ENCODE measurements around the gene LIMS2.
A peak's percentile ranks its signal among the peaks of the same experiment; 100 is the strongest.

The LIMS2 gene

DNA sequence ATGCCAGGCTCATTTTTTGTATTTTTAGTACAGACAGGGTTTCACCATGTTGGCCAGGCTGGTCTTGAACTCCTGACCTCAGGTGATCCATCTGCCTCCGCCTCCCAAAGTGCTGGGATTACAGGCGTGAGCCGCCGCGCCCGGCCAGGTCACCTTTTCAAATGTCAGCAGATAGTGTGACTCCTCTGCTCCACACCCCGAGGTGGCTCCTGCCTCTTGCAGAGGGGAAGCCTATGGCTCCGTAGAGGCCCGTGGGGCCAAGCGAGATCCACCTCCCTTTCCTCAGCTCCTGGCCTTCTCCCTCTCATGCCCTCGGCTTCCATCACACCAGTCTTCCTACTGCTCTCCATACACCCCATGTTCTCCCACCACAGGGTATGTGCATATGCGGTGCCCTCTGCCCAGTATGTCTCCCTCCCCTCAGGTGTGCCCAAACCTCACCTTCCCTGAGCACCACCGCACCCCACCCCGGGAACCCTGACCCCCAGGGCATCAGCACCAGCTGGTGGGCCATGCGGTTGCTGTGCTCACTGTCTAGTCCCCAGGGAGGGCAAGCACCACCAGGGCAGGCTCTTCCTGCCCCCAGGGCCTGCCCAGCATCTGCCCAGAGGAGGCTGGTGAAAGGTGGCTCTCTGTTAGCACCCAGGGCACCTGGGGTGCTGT, 18.6 kb downstream of the LIMS2 start:
- DNase-seq, result no peak

DNA sequence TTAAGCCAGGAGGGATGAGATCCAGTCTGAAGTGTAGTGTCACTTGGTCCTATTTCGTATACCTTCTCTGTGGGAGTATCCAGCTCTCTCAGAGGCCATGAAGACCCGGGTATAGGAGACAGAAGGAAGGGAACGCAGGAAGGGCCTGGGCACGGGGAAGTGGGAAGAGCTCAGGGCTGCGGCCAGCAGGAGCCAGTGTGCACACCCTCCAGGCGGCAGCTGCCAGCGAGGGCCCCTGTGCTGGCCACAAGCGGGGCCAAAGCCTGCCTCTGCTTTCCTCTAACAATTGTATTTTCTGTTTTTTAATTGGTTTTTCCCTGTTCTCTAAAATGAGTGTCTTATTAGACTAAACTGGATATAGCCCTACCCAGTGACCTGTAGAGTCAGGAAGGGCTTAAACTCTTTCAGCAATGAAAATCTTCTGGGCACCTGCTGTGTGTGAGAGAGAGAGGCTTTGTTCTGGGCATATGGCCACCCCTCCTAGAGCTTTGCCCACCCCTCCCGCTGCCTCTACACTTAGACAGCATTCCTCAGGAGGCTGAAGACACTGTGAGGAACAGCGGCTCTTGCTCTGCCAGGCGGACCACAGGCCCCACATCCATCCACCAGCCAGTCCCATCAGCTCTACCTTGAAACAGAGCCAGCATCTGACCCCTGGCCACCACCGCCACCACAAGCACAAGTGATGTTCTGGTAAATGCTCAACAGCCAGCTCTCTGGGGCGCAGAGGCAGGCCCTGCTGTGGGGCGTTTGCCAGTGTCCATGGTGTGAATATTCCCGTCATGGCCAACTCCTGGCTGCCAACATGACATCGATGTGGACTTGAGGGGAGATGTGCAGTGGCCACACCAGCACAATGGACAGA, 19.9 kb downstream of the LIMS2 start:
- DNase-seq, result no peak

DNA sequence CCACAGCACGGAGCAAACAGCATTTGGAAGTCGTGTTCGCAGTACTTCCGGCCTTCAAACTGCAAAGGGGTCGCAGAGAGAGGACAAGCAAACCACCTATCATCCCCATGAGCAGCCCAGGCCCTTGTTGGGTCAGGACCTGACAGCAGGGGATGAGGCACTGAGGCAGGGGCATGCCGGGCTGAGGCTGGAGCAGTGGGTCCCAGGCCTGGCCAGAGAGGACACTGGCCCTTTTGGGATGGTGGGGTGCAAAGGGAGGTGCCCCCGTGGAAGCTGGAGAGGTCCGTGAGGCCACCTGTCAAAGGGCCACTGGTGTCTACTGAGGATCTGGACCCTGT, 20.5 kb downstream of the LIMS2 start:
- no peak for DNase-seq

DNA sequence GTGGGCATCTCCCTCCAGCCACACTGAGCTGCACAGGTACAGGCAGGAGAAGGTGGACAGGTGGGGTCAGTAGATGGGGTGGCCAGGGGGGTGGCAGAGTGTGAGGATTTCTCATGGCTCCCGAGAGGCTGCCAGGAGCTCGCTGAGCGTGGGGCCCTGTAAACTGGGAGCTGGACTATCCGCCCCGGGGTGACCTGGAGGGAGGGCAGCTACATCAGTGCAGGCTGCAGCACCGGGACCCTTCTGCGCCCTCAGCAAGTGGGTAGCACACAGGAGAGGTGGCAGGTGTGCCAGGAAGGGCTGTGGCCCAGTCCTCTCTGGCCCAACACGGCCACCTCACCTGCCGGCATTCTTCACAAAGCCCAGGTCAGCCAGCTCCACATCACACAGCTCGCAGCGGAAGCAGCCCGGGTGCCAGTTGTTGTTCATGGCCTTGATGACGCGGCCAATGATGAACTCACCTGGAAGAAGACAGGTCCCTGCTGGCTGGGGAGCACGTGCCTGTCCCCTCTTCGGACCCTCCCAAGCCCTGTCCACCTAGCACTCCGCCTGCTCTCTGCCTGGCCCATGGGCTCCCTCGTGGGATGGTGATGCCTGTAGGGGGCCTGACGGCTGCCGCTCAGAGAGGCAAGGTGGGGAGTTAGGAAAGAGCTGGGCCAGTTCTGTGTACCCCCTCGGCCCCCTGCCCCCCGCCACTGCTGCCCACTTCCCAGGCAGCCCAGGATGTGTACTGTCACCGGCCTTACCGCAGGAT, 21.1 kb downstream of the LIMS2 start:
- no peak for DNase-seq

DNA sequence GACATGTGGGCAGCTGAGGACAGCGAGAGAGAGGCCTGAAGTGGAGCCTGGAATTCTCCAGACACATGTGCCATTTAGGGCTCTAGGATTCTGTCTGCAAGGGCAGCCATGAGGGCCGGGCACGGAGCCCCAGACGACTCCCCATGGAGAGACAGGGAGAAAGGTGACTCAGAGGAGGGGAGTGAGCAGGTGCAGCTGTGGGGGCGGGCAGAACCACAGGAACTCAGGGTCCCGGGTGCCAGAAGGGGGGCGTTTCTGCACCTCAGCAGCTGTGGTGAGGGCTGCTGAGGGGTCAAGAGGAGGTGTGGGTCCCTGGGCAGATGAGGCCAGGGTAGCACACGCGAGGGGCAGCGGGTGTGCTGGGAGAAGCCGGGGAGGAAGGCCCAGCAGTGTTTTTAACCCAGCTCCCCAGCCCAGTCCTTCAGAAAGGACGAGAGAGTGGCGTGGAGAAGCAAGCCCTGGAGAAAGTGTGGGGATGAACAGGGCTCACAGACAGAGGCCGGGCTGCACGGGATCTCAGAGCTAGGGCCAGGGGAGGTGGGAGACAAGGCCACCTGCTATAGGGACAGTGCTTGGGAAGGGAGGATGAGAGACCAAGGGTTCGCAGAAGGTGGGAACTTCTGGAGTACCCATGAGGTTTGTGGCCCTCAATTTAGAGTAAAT, 21.8 kb downstream of the LIMS2 start:
- DNase-seq, result no peak

DNA sequence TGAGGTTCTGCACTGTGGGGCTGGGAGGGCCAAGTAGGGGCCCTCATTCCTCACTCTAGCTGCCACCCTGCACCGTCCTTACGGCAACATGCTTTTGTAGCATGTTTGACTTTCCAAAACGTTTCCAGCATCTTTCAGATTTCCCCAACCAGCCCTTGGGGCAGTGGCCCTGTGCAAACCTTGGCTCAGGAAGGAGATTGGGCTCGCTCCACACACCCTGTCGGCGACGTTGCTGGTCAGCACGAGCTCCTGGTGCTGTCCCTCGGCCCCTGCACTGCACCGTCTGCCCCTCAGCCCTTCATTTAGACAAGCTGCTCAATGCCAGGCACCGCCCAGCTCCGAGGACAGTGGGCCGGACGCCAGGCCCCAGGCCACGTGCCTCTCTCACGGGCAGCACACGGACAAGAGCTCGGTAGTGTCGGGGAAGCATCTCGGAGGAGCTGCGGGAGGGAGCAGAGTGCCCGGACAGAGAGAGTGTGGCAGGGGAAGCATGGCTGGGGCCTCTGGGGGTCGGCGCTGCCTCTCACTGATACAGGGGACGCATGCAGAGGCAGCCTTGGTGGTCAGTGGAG, 22.5 kb downstream of the LIMS2 start:
- no peak for DNase-seq

DNA sequence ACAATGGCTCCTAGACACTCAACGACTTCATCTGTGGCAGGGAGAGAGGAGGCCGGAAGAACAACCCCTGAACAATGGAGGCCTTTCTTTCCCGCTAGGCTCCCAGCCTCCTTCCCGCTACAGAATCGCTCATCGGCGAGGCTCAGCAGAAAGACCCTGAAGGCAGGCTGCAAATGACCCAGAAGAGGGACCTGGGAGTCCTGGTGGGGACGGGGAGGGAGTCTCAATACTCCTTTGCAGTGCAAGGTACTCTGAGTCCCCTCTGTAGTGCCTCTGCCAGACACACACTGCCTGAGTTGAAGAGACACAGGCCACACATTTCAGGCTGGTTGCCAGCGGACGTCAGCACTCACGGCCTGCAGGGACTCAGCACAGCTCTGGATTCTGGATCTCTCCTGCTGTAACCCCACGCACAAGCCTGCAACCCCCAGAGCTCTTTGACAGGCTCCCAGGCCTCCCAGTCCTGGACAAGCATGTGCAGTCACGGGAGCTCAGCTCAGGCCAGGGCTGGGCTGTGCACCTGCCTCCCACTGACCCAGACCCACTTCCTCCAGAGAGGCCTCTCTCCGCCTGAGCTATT, 23.3 kb downstream of the LIMS2 start:
- DNase-seq, result no peak

DNA sequence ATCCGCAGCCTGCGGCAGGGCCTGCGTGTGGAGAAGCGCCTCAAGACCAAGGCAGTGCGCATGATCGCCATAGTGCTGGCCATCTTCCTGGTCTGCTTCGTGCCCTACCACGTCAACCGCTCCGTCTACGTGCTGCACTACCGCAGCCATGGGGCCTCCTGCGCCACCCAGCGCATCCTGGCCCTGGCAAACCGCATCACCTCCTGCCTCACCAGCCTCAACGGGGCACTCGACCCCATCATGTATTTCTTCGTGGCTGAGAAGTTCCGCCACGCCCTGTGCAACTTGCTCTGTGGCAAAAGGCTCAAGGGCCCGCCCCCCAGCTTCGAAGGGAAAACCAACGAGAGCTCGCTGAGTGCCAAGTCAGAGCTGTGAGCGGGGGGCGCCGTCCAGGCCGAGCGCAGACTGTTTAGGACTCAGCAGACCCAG, 23.9 kb downstream of the LIMS2 start:
- DNase-seq, result no peak

DNA sequence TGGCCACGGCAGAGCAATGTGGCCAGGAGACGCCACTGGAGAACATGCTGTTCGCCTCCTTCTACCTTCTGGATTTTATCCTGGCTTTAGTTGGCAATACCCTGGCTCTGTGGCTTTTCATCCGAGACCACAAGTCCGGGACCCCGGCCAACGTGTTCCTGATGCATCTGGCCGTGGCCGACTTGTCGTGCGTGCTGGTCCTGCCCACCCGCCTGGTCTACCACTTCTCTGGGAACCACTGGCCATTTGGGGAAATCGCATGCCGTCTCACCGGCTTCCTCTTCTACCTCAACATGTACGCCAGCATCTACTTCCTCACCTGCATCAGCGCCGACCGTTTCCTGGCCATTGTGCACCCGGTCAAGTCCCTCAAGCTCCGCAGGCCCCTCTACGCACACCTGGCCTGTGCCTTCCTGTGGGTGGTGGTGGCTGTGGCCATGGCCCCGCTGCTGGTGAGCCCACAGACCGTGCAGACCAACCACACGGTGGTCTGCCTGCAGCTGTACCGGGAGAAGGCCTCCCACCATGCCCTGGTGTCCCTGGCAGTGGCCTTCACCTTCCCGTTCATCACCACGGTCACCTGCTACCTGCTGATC, 24.4 kb downstream of the LIMS2 start:
- DNase-seq, result no peak

DNA sequence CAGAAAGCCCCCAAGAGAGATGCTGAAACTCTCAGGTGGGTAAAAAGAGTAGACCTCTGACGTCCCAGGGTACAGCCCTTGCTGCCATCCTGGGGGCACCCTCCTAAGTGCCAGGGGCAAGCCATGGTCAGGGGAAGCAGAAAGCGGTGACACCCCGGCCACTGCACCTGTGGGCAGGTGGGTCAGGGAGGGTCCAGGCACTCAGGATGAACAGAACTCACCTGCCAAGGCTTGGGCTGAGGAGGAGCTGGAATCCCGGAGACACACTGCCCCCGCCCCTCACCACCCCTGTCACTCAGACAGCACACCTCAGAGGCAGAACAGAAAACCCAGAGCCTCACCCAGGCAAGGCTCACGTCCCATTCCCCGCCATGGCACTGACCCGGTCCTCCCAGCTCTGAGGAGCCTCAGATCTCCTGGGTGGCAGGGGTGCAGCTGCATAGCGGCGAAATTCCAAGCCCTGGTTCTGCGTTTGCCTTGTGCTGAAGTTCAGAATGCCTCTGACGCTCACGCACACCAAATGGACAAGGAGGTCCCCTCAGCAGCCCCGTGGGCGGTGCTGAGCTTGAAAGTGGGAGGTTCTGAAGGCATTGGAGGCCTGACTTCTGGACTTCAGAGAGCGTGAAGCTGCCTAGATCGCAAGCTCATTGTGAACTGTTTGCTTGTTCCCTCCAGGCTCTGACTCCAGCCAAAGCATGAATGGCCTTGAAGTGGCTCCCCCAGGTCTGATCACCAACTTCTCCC, 25.1 kb downstream of the LIMS2 start:
- no peak for DNase-seq

DNA sequence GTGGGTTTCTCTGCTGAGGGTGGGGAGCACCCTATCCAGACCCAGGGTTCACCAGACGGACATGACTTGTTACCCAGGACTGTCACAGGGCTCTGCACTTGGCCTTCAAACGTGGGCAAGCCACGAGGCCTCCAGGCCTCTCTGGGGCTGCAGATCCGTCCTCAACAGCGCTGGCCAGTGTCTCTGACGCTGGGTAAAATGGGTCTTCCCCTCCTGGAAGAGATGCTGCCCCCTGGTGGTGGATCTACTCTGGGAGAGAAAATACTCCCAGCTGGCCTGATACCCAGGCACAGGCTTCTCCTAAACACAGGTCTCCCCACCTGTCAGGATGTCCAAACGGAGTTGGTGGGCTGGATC, 25.7 kb downstream of the LIMS2 start:
- DNase-seq, result peak; percentile 81

DNA sequence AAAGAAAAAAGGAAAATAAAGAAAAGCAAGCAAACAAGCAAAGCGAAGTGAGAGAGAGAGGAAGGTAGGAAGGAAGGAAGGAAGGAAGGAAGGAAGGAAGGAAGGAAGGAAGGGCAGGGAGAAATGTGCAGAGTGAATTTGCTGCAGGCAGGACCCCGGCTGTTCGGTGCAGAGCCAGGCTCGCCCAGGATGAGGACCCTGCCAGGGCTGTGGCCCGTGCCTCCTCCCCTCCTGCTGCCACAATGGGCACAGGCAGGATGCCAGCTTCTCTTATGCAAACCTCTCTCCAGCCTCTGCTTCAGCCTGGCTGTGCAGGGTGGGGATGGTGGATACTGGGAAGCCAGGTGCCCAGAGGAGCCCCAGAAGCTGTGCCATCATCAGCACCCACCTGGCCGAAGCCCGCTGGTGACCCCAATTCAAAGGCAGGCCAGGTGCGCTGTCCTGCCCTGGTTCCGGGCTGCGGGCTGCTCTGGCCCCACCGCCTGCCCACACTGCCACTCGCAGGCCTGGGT, 26.2 kb downstream of the LIMS2 start:
- DNase-seq, result no peak

DNA sequence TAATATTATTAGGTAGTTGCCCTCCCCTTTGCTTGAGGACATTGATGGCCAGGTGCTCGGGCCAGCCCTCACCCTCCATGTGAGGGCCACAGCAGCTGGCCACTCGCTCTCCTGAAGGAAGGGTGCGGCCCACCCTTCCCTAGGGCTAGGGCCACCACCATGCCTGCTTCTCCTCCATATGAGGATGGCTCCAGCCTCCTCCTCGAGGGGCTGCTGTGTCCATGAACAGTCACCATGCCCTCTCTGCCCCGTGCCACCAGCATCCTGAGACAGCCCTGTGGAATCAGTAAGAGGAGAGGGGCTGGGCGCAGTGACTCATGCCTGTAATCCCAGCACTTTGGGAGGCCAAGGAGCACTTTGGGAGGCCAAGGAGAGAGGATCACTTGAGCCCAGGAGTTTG, 27.0 kb downstream of the LIMS2 start:
- no peak for DNase-seq

DNA sequence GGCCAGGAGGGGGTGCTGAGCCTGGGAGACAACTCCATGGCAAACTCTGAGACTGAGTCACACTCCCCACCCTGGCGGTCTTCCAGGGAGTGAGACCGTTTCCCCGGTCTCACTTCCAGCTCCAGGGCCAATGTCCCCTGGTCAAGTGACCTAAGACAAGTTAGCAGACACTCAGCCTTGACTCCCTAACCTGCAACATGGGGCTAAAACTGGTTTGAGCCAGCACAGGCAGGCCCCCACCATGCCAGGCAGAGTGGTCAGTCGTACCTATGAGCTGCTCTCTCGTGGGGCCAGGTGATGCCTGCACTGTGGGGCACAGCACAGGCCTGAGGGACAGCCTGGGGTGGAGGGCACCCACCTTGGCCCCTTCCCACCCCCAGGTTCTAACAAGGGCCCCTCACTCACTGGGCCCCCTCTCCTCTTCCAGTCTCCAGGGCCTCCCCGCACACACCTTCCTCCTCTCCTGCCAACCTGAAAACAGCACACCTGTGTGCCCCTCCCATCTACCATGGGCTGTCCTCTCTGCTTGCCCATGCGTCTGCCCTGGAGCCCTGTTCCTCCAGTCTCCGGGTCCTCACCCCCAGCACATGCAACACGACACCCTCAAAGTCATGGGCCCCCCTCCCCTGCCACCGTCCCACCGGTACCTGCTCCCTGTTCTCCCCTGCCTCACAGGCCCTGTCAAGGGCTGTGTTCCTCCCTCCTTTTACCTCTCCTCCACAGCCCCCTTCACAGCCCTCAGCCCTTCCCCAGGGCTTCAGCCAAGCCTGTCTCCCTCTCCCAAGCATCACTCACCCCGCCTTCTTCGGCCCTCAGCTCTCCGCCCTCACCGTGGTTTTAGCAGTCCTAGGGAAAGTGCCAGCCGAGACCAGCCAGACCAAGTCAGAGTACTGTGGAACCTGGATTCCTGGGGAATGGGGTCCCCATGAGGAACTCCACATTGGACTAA, 27.8 kb downstream of the LIMS2 start:
- DNase-seq, result no peak

DNA sequence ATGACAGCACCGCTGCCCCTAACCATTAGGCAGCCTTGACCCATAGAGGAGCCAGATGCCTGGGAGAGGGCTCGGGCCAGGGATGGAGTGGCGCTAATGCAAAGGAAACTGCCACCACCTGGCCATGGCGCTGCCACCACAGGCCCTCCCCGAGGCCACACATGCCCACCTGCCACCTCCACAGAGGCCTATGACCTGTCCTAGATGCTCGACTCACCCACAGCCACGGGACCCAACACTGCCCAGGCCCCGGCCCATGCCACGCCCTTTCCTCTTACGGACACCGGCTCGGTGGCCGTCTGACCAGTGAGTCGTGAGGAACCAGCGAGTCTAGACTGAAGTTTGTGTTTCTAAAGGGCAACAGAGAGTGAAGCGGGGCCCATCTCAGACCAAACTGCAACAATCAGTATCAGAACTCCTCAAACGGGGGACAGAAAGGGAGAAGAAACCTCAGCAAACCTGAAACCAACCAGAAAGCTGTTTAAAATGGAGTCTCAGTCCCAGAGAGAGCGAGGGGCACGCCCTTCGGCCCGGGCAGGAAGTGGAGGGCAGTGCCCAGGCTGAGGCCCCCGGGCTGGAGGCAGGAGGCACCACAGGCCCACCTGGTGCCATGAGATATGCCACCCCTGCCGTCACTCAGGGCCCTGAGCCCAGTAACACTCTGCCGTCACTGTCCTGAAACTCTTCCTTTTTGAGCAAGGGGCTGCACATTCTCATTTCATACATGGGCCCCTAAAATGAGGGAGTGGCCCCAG, 28.7 kb downstream of the LIMS2 start:
- DNase-seq, result no peak

DNA sequence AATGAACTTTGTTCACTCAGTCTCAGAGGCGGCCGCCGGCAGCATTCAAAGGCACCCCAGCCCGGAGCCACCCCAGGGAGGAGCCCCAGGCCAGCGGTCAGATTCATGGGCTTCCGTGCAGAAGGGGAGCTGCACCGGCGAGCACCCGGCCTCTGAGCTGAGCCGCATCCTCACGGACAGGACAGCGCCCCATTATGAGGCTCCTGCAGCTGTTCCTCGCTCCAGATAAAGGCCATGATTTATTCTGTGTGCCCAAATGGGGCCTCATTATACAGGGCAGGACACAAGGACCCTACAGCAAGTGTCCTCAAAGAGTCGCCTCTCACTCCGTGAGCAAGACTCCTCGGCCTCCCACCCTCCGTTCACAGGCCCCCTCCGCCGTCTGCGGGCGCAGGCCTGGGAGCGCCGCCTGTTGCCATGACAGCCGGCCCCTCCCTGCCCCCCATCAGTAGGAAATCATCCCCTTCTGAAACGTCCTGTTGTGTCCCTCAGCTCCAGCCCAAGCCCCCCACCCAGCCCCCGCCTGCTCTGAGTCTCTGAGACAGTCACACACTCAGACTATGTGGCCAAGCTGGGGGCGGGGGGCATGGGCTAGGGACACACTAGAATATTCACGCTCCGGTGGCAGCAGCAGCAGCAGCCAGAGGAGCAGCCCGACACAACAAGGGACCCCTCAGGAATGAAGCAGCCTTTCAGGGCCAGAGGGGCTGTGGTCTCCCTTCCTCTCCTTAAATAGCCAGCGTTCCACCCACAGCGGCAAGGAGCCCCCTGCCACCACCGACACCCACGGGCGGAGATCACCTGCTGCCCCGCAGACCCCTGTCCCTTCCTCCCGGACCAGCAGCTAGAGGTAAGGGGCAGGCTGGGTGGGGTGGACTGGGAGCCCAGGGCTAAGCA, 29.7 kb downstream of the LIMS2 start, which contains the start of gene GPR17:
Gene GPR17 (plus strand): TSS at position 759 of the 897 bp plus-strand sequence. CDS start 4,583 bp downstream, outside the sequence.
- no peak for DNase-seq

DNA sequence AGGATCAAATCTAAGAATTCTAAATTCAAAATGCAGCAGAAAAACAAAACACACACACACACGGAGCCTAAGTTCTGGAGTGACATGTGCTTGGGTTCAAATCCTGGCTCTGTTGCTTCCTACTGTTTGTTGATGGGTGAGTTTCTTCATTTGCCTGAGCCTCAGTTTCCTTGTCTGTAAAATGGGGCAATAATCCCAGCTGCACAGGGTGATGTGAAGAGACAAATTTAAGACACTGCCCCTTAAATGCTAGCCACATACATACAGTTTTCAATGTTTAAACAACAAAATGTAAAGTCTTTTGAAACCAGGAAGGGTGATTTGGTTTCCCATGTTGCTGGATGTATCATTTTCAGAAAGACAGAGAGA, 30.3 kb downstream of the LIMS2 start:
- no peak for DNase-seq
